HG03095 (cell line): ENCODE measurements around the gene CASP3.

Experiments
- ATAC-seq: cut with Tn5 transposase; IDR thresholded peaks from one replicate; pipeline ENCODE4 v1.9.1; 2021; ENCODE audit warnings: moderate library complexity; ENCODE audit not compliant: unreplicated experiment

Gene CASP3

GRCh38 chr4:184649026-184649970 is at the start of gene CASP3, which contains the start of gene PRIMPOL:
TSS of gene CASP3 (minus strand) at chr4:184649447. CDS start at chr4:184638453, 10,994 bp downstream.
TSS of gene PRIMPOL (plus strand) at chr4:184649738. CDS start at chr4:184657141, 7,403 bp downstream.
- ATAC-seq: peak; percentile 82

GRCh38 chr4:184697956-184698355 is 48.7 kb upstream of the CASP3 start:
- no peak for ATAC-seq

- no peak for ATAC-seq
These were observed 46.1 kb upstream of the CASP3 start for GRCh38 chr4:184695178-184695896.

GRCh38 chr4:184694412-184694956 is 45.2 kb upstream of the CASP3 start:
- ATAC-seq: no peak

- no peak for ATAC-seq
These were observed 43.8 kb upstream of the CASP3 start for GRCh38 chr4:184693056-184693455.

- no peak for ATAC-seq
These were observed 40.4 kb upstream of the CASP3 start for GRCh38 chr4:184689681-184690080.

- ATAC-seq: no peak
These were observed 39.2 kb upstream of the CASP3 start for GRCh38 chr4:184688447-184688846.

GRCh38 chr4:184688005-184688404 is 38.8 kb upstream of the CASP3 start:
- ATAC-seq: no peak

- no peak for ATAC-seq
These were observed 35.4 kb upstream of the CASP3 start for GRCh38 chr4:184684491-184685189.

- no peak for ATAC-seq
These were observed 32.7 kb upstream of the CASP3 start for GRCh38 chr4:184681916-184682315.

GRCh38 chr4:184680698-184681097 is 31.5 kb upstream of the CASP3 start:
- no peak for ATAC-seq

- ATAC-seq: no peak
These were observed 26.7 kb upstream of the CASP3 start for GRCh38 chr4:184675821-184676492.

- ATAC-seq: no peak
These were observed 25.8 kb upstream of the CASP3 start for GRCh38 chr4:184675018-184675417.

GRCh38 chr4:184674011-184674410 is 24.8 kb upstream of the CASP3 start:
- ATAC-seq: no peak

- no peak for ATAC-seq
These were observed 23.5 kb upstream of the CASP3 start for GRCh38 chr4:184672741-184673140.

- ATAC-seq: no peak
These were observed 21.9 kb upstream of the CASP3 start for GRCh38 chr4:184671101-184671500.

GRCh38 chr4:184669251-184669650 is 20.0 kb upstream of the CASP3 start:
- no peak for ATAC-seq

GRCh38 chr4:184668511-184669114 is 19.4 kb upstream of the CASP3 start:
- no peak for ATAC-seq

GRCh38 chr4:184668096-184668495 is 18.8 kb upstream of the CASP3 start:
- no peak for ATAC-seq

GRCh38 chr4:184666670-184667069 is 17.4 kb upstream of the CASP3 start:
- no peak for ATAC-seq
